ENCODE data around the gene SERPINB13. TPM values are rescaled to one million over a fixed set of nuclear protein-coding genes. Genes with fewer than 3 reads are reported as not detected.

The SERPINB13 gene
- total RNA-seq, result not detected in 2 replicates

- Histone ChIP-seq H3K27me3 (ENCODE audit: control insufficient read depth, insufficient read depth, low read length) (no peaks in the 10 kb centered on the region), H3K4me3 (ENCODE audit: low read depth, low read length) (no peak within 1 kb of the TSS), H3K36me3 (ENCODE audit: control insufficient read depth, insufficient read depth, low read length) (no peaks in the 10 kb centered on the region)
- no peak for DNase-seq (ENCODE audit: low read depth)
- TF ChIP-seq, protein P1, sequence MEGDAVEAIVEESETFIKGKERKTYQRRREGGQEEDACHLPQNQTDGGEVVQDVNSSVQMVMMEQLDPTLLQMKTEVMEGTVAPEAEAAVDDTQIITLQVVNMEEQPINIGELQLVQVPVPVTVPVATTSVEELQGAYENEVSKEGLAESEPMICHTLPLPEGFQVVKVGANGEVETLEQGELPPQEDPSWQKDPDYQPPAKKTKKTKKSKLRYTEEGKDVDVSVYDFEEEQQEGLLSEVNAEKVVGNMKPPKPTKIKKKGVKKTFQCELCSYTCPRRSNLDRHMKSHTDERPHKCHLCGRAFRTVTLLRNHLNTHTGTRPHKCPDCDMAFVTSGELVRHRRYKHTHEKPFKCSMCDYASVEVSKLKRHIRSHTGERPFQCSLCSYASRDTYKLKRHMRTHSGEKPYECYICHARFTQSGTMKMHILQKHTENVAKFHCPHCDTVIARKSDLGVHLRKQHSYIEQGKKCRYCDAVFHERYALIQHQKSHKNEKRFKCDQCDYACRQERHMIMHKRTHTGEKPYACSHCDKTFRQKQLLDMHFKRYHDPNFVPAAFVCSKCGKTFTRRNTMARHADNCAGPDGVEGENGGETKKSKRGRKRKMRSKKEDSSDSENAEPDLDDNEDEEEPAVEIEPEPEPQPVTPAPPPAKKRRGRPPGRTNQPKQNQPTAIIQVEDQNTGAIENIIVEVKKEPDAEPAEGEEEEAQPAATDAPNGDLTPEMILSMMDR (IDR thresholded peaks at IDR 0.05; ENCODE audit: insufficient read depth, low read length, poor library complexity, severe bottlenecking), result no peak
Observed at GRCh38 chr18:63586966-63587365, at the start of gene SERPINB13. SERPINB13 (plus strand) TSS chr18:63587343; CDS start chr18:63588668, 1,325 bp downstream.

GRCh38 chr18:63539904-63540510, 47.1 kb upstream of the SERPINB13 start:
- DNase-seq (ENCODE audit: low read depth), result no peak
- Histone ChIP-seq H3K36me3 (ENCODE audit: control insufficient read depth, insufficient read depth, low read length) (no peaks in the 10 kb centered on the region), H3K27me3 (ENCODE audit: control insufficient read depth, insufficient read depth, low read length) (no peaks in the 10 kb centered on the region), H3K4me3 (ENCODE audit: low read depth, low read length) (no peak overlapping the region)
- TF ChIP-seq, protein P1 (IDR thresholded peaks at IDR 0.05; ENCODE audit: insufficient read depth, low read length, poor library complexity, severe bottlenecking), result no peak

GRCh38 chr18:63542069-63542468, 45.1 kb upstream of the SERPINB13 start, which contains the start of gene SERPINB12:
SERPINB12 (plus strand) TSS chr18:63542369; CDS start chr18:63556160, 13,791 bp downstream.
- H3K36me3 ChIP-seq (ENCODE audit: control insufficient read depth, insufficient read depth, low read length), result no peaks in the 10 kb centered on the region
- no peak for DNase-seq (ENCODE audit: low read depth)
- TF ChIP-seq, protein P1 (IDR thresholded peaks at IDR 0.05; ENCODE audit: insufficient read depth, low read length, poor library complexity, severe bottlenecking), result no peak
- H3K27me3 ChIP-seq (ENCODE audit: control insufficient read depth, insufficient read depth, low read length), result no peaks in the 10 kb centered on the region
- H3K4me3 ChIP-seq (ENCODE audit: low read depth, low read length), result no peak within 1 kb of the TSS

DNA sequence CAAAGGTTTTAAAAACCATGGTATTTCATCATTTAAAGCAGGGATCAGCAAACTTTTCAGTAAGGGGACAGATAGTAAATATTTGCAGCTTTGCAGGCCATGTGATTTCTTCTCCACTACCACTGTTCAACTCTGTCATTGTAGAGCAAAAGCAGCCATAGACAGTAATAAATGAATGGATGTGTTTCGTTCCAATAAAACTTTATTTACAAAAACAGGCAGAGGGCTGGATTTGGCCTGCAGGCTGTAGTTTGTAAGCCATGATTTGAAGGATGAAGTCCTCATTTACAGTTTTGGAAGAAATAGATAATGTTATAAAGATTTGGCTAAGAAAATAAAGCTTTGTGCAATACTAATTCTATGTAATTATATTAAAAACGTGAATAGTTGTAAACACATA, 43.1 kb upstream of the SERPINB13 start:
- H3K27me3 ChIP-seq (ENCODE audit: control insufficient read depth, insufficient read depth, low read length), result no peaks in the 10 kb centered on the region
- DNase-seq (ENCODE audit: low read depth), result no peak
- no peak overlapping the region for H3K4me3 ChIP-seq (ENCODE audit: low read depth, low read length)
- H3K36me3 ChIP-seq (ENCODE audit: control insufficient read depth, insufficient read depth, low read length), result no peaks in the 10 kb centered on the region
- TF ChIP-seq, protein P1 (IDR thresholded peaks at IDR 0.05; ENCODE audit: insufficient read depth, low read length, poor library complexity, severe bottlenecking), result no peak

DNA sequence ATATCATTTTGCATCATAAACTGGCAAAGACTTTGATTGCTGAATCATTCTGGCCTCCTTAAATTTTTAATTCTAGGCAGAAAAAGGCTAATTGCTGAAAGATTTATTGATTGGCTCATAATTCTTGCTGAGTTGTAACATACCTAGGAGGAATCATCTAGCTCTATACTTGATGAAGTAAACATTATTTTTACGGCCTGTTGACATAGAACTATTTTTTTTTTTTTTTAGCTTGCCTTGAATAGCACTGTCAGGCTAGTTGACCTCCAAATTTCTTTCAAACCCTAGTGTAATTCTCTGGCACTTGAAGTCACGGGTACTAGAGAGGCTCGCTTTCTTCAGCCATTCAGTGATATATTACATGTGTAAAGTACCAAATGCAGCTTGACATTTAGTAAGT, 42.1 kb upstream of the SERPINB13 start:
- no peak for DNase-seq (ENCODE audit: low read depth)
- Histone ChIP-seq H3K4me3 (ENCODE audit: low read depth, low read length) (no peak overlapping the region), H3K27me3 (ENCODE audit: control insufficient read depth, insufficient read depth, low read length) (no peaks in the 10 kb centered on the region), H3K36me3 (ENCODE audit: control insufficient read depth, insufficient read depth, low read length) (no peaks in the 10 kb centered on the region)
- TF ChIP-seq, protein P1 (IDR thresholded peaks at IDR 0.05; ENCODE audit: insufficient read depth, low read length, poor library complexity, severe bottlenecking), result no peak

- TF ChIP-seq, protein P1 (IDR thresholded peaks at IDR 0.05; ENCODE audit: insufficient read depth, low read length, poor library complexity, severe bottlenecking), result no peak
- no peak for DNase-seq (ENCODE audit: low read depth)
- no peaks in the 10 kb centered on the region for H3K27me3 ChIP-seq (ENCODE audit: control insufficient read depth, insufficient read depth, low read length)
- H3K4me3 ChIP-seq (ENCODE audit: low read depth, low read length), result no peak overlapping the region
- no peaks in the 10 kb centered on the region for H3K36me3 ChIP-seq (ENCODE audit: control insufficient read depth, insufficient read depth, low read length)
Observed at GRCh38 chr18:63550068-63550467, 37.1 kb upstream of the SERPINB13 start.
